ENCODE measurements around the gene PSD.

PSD gene

GRCh38 chr10:102450124-102450373 lies 31.5 kb upstream of the PSD start (continued):
- TF ChIP-seq ZSCAN16 (tag by site-specific recombination; IDR thresholded peaks at IDR 0.05), result no peak
- TF ChIP-seq ZNF133 (tag by site-specific recombination; IDR thresholded peaks at IDR 0.05), result no peak
- 0 out of 2 replicates have a peak, but pooled peaks have one; percentile 9 for TF ChIP-seq ZNF704 (tag by site-specific recombination; IDR thresholded peaks at IDR 0.05)
- peak; percentile 44; the same call in 1 of the 2 replicates for TF ChIP-seq ZNF76 (tag by site-specific recombination; IDR thresholded peaks at IDR 0.05; ENCODE audit: borderline replicate concordance, low read depth)
- peak; percentile 23; the same call in 1 of the 2 replicates for TF ChIP-seq KLF8 (tag by site-specific recombination; IDR thresholded peaks at IDR 0.05)
- TF ChIP-seq ZBTB7A (tag by site-specific recombination; IDR thresholded peaks at IDR 0.05; ENCODE audit: low read depth), result 0 out of 2 replicates have a peak, but pooled peaks have one; percentile 32
- peak; percentile 41 for TF ChIP-seq ZXDB (tag by site-specific recombination; IDR thresholded peaks at IDR 0.05)
- TF ChIP-seq ZNF175 (tag by site-specific recombination; IDR thresholded peaks at IDR 0.05), result no peak
- TF ChIP-seq ZBTB20 (tag by site-specific recombination; IDR thresholded peaks at IDR 0.05), result 0 out of 2 replicates have a peak, but pooled peaks have one; percentile 15
- 0 out of 2 replicates have a peak, but pooled peaks have one; percentile 50 for TF ChIP-seq SP7 (tag by site-specific recombination; IDR thresholded peaks at IDR 0.05)
- TF ChIP-seq ZNF341 (tag by site-specific recombination; IDR thresholded peaks at IDR 0.05; ENCODE audit: low read depth), result peak; percentile 69
- 0 out of 2 replicates have a peak, but pooled peaks have one; percentile 11 for TF ChIP-seq HIC1 (tag by site-specific recombination; IDR thresholded peaks at IDR 0.05)
- no peak for TF ChIP-seq ELK4 (IDR thresholded peaks at IDR 0.05; ENCODE audit: borderline replicate concordance, low read depth, low read length)
- no peak for TF ChIP-seq ZNF280C (tag by site-specific recombination; IDR thresholded peaks at IDR 0.05)
- no peak for TF ChIP-seq BCL11B (tag by site-specific recombination; IDR thresholded peaks at IDR 0.05; ENCODE audit: low read depth)
- TF ChIP-seq ZNF600 (tag by site-specific recombination; IDR thresholded peaks at IDR 0.05), result peak; percentile 58; the same call in 1 of the 2 replicates
- TF ChIP-seq YY1 (tag by site-specific recombination; IDR thresholded peaks at IDR 0.05), result no peak
- TF ChIP-seq ZNF2 (tag by site-specific recombination; IDR thresholded peaks at IDR 0.05), result peak; percentile 21; the same call in 1 of the 2 replicates
- TF ChIP-seq ZNF426 (tag by site-specific recombination; IDR thresholded peaks at IDR 0.05), result no peak

GRCh38 chr10:102449321-102450123 lies 30.9 kb upstream of the PSD start:
- Histone ChIP-seq H3K36me3 (ENCODE audit: control insufficient read depth in 2 of 2, insufficient read depth in 1 of 2, low read length in 2 of 2) (peaks cover 14 to 22% of the 10 kb centered on the region in 2 experiments; a peak in 2 of 3 replicates), H3K27ac (ENCODE audit: extremely low read depth, low read depth, low read length) (peak overlapping the region; percentile 97), H3K9me3 (ENCODE audit: control insufficient read depth, insufficient read depth, low read depth, low read length) (no peaks in the 10 kb centered on the region), H3K4me1 (ENCODE audit: control insufficient read depth, insufficient read depth, low read length) (peaks cover 5% of the 10 kb centered on the region), H3K4me3 (ENCODE audit: low read depth, low read length) (peak overlapping the region; percentile 73)
- CTCF ChIA-PET, result interaction anchor here (0.5 to 2.2 kb wide), 5 partner anchors 27 to 135 kb away, joined by 3 to 16 read pairs (median 4); no protein-coding TSS in a partner anchor
- POLR2A ChIA-PET, result interaction anchor here (0.7 to 5.3 kb wide), 10 partner anchors 9 to 250 kb away, joined by 4 to 60 read pairs (median 10); partner anchors contain the start of genes CUEDC2 and FBXL15
- TF ChIP-seq ZNF488 (tag by site-specific recombination; IDR thresholded peaks at IDR 0.05), result no peak
- TF ChIP-seq ZBTB49 (tag by site-specific recombination; IDR thresholded peaks at IDR 0.05; ENCODE audit: low read depth), result no peak
- TF ChIP-seq SP3 (tag by site-specific recombination; IDR thresholded peaks at IDR 0.05), result peak; percentile 92
- TF ChIP-seq ZBTB17 (tag by site-specific recombination; IDR thresholded peaks at IDR 0.05), result 0 out of 2 replicates have a peak, but pooled peaks have one; percentile 30
- no peak for TF ChIP-seq GFI1B (tag by site-specific recombination; IDR thresholded peaks at IDR 0.05)

Measured in HEK293 (cell line).